Tibial artery (tissue), 4 donors: ENCODE results near the gene FBXL7.

Source experiments
- DNase-seq, 2 donors: peaks; one replicate each; pipeline ENCODE4 v3.0.0-alpha.2; 2019
- H3K27ac ChIP-seq, 2 donors: fragments of 200-600 bp; sonication (generic) in 1 of 2; 1 replicate in 1 of 2; 2 replicates in 1 of 2; pipeline ENCODE4 v1.5.1; 2018 to 2019; ENCODE audit warnings: mild to moderate bottlenecking in 1 of 2
- H3K27me3 ChIP-seq, 2 donors: fragments of 200-600 bp; sonication (generic) in 1 of 2; one replicate each; pipeline versions ENCODE4 v1.5.1 to v1.6.0; 2016 to 2019
- H3K36me3 ChIP-seq, 3 donors: fragments of 200-600 bp; sonication (generic) in 2 of 3; one replicate each; pipeline ENCODE4 v1.5.1; 2016 to 2019; ENCODE audit warnings: mild to moderate bottlenecking in 2 of 3
- H3K4me1 ChIP-seq, 4 donors: fragments of 200-600 bp; sonication (generic) in 2 of 4; 1 replicate in 3 of 4; 2 replicates in 1 of 4; pipeline ENCODE4 v1.5.1; 2016 to 2019
- H3K4me3 ChIP-seq, 2 donors: fragments of 200-600 bp; sonication (generic) in 1 of 2; 1 replicate in 1 of 2; 2 replicates in 1 of 2; pipeline ENCODE4 v1.5.1; 2018 to 2019; ENCODE audit warnings: mild to moderate bottlenecking in 2 of 2
- H3K9me3 ChIP-seq, 3 donors: fragments of 200-600 bp; sonication (generic) in 1 of 3; one replicate each; pipeline ENCODE4 v1.5.1; 2016 to 2019
- intact Hi-C: fragments of 100-400 bp; cut with DNase I; formaldehyde crosslinking; loops from one replicate; pipeline ENCODE4 v1.15.0; 2023; ENCODE audit warnings: low total_unique reads
- TF ChIP-seq, protein P1 (sequence below), 2 experiments: fragments of 200-600 bp in 1 of 2; fragments of 450-650 bp in 1 of 2; IDR thresholded peaks; one replicate each; pipeline ENCODE4 v1.5.1; 2017 to 2019; ENCODE audit warnings: antibody characterized with exemption in 2 of 2, mild to moderate bottlenecking in 1 of 2, moderate library complexity in 1 of 2

Gene FBXL7

GRCh38 chr5:15501091-15501791 is 1.3 kb downstream of the FBXL7 start:
- peak overlapping the region; percentile 76 to 92 for H3K4me3 ChIP-seq
- DNase-seq = peak in 1 of 2 donors; percentile 45
- H3K27me3 ChIP-seq = no peaks in the 10 kb centered on the region
- peaks cover 0 to 19% (median 14%) of the 10 kb centered on the region in 4 donors for H3K4me1 ChIP-seq
- intact Hi-C loops = loop anchor here (5.0 kb wide), 1 partner anchor 291 kb away; no protein-coding TSS in a partner anchor
- TF ChIP-seq, protein P1, sequence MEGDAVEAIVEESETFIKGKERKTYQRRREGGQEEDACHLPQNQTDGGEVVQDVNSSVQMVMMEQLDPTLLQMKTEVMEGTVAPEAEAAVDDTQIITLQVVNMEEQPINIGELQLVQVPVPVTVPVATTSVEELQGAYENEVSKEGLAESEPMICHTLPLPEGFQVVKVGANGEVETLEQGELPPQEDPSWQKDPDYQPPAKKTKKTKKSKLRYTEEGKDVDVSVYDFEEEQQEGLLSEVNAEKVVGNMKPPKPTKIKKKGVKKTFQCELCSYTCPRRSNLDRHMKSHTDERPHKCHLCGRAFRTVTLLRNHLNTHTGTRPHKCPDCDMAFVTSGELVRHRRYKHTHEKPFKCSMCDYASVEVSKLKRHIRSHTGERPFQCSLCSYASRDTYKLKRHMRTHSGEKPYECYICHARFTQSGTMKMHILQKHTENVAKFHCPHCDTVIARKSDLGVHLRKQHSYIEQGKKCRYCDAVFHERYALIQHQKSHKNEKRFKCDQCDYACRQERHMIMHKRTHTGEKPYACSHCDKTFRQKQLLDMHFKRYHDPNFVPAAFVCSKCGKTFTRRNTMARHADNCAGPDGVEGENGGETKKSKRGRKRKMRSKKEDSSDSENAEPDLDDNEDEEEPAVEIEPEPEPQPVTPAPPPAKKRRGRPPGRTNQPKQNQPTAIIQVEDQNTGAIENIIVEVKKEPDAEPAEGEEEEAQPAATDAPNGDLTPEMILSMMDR (IDR thresholded peaks at IDR 0.05) = peak; percentile 8 to 21
- no peaks in the 10 kb centered on the region for H3K9me3 ChIP-seq
- no peaks in the 10 kb centered on the region for H3K36me3 ChIP-seq
- H3K27ac ChIP-seq = peak overlapping the region; percentile 84 to 87

GRCh38 chr5:15502208-15502607 is 2.2 kb downstream of the FBXL7 start:
- no peak for DNase-seq
- TF ChIP-seq, protein P1 (IDR thresholded peaks at IDR 0.05) = no peak
- Histone ChIP-seq H3K4me3 (peak overlapping the region; percentile 76 to 92), H3K4me1 (peaks cover 0 to 19% (median 14%) of the 10 kb centered on the region in 4 donors), H3K27me3 (no peaks in the 10 kb centered on the region), H3K9me3 (no peaks in the 10 kb centered on the region), H3K27ac (peak overlapping the region; percentile 84 to 87), H3K36me3 (no peaks in the 10 kb centered on the region)
- intact Hi-C loops = loop anchor here (5.0 kb wide), 1 partner anchor 290 kb away; no protein-coding TSS in a partner anchor

GRCh38 chr5:15506146-15506545 is 6.2 kb downstream of the FBXL7 start:
- Histone ChIP-seq H3K27me3 (no peaks in the 10 kb centered on the region), H3K27ac (no peak overlapping the region), H3K4me1 (peaks cover 0 to 44% (median 25%) of the 10 kb centered on the region in 4 donors), H3K9me3 (no peaks in the 10 kb centered on the region), H3K4me3 (no peak overlapping the region), H3K36me3 (no peaks in the 10 kb centered on the region)
- TF ChIP-seq, protein P1 (IDR thresholded peaks at IDR 0.05) = no peak
- intact Hi-C loops = no loop called here
- no peak for DNase-seq

- intact Hi-C loops = no loop called here
- no peaks in the 10 kb centered on the region for H3K9me3 ChIP-seq
These were observed 6.9 kb downstream of the FBXL7 start for GRCh38 chr5:15506897-15507296.

GRCh38 chr5:15510092-15510491 is 10.1 kb downstream of the FBXL7 start:
- Histone ChIP-seq H3K9me3 (no peaks in the 10 kb centered on the region), H3K36me3 (no peaks in the 10 kb centered on the region), H3K27ac (no peak overlapping the region), H3K27me3 (no peaks in the 10 kb centered on the region), H3K4me3 (no peak overlapping the region), H3K4me1 (peaks cover 0 to 48% (median 19%) of the 10 kb centered on the region in 4 donors)
- DNase-seq = no peak
- TF ChIP-seq, protein P1 (IDR thresholded peaks at IDR 0.05) = no peak
- intact Hi-C loops = no loop called here

More at GRCh38 chr5:15506897-15507296, 6.9 kb downstream of the FBXL7 start:
- no peak for DNase-seq
- TF ChIP-seq, protein P1 (IDR thresholded peaks at IDR 0.05) = no peak
- Histone ChIP-seq H3K27ac (no peak overlapping the region), H3K4me3 (no peak overlapping the region), H3K27me3 (no peaks in the 10 kb centered on the region), H3K36me3 (no peaks in the 10 kb centered on the region), H3K4me1 (peaks cover 0 to 47% (median 27%) of the 10 kb centered on the region in 4 donors)
